ENCODE data around the gene TCERG1. TPM values are rescaled to one million over a fixed set of nuclear protein-coding genes. Genes with fewer than 3 reads are reported as not detected.
"Not testable (repeated sequence)": the region's sequence is repeated elsewhere in the genome, so short reads cannot be mapped to it uniquely, and the experiment has no call there.

The TCERG1 gene
- total RNA-seq, 1 experiment from 2014 or later, result 94.8 TPM

- DNase-seq (ENCODE audit: extremely low read depth, low read depth), result no peak
Observed at GRCh38 chr5:146516151-146516475, 69.0 kb downstream of the TCERG1 start, which contains the start of gene GPR151. TSS of gene GPR151 (minus strand) at chr5:146516190. CDS start at chr5:146516113, 77 bp downstream.

GRCh38 chr5:146519554-146519953 is 72.4 kb downstream of the TCERG1 start:
- no peak for DNase-seq (ENCODE audit: extremely low read depth, low read depth)

- DNase-seq (ENCODE audit: extremely low read depth, low read depth), result no peak
Observed at GRCh38 chr5:146520731-146521130, 73.6 kb downstream of the TCERG1 start.

GRCh38 chr5:146521403-146522106 is 74.4 kb downstream of the TCERG1 start:
- no peak for DNase-seq (ENCODE audit: extremely low read depth, low read depth)

GRCh38 chr5:146523698-146524097 is 76.6 kb downstream of the TCERG1 start:
- DNase-seq (ENCODE audit: extremely low read depth, low read depth), result no peak

- DNase-seq (ENCODE audit: extremely low read depth, low read depth), result no peak
Observed at GRCh38 chr5:146527785-146528184, 80.7 kb downstream of the TCERG1 start.

GRCh38 chr5:146528236-146528635 is 81.1 kb downstream of the TCERG1 start:
- no peak for DNase-seq (ENCODE audit: extremely low read depth, low read depth)

GRCh38 chr5:146529984-146530383 is 82.9 kb downstream of the TCERG1 start:
- no peak for DNase-seq (ENCODE audit: extremely low read depth, low read depth)

GRCh38 chr5:146533260-146533857 is 86.2 kb downstream of the TCERG1 start:
- DNase-seq (ENCODE audit: extremely low read depth, low read depth), result peak; percentile 80

- no peak for DNase-seq (ENCODE audit: extremely low read depth, low read depth)
Observed at GRCh38 chr5:146533882-146534281, 86.7 kb downstream of the TCERG1 start.

- no peak for DNase-seq (ENCODE audit: extremely low read depth, low read depth)
Observed at GRCh38 chr5:146538432-146538831, 91.3 kb downstream of the TCERG1 start.

- peak; percentile 37 for DNase-seq (ENCODE audit: extremely low read depth, low read depth)
Observed at GRCh38 chr5:146539973-146540372, 92.8 kb downstream of the TCERG1 start.

- no peak for DNase-seq (ENCODE audit: extremely low read depth, low read depth)
Observed at GRCh38 chr5:146540414-146540813, 93.3 kb downstream of the TCERG1 start.

GRCh38 chr5:146541958-146542849 is 95.1 kb downstream of the TCERG1 start:
- DNase-seq (ENCODE audit: extremely low read depth, low read depth), result peak; percentile 68

- DNase-seq (ENCODE audit: extremely low read depth, low read depth), result no peak
Observed at GRCh38 chr5:146544232-146544631, 97.1 kb downstream of the TCERG1 start.

- no peak for DNase-seq (ENCODE audit: extremely low read depth, low read depth)
Observed at GRCh38 chr5:146548781-146549449, 101.8 kb downstream of the TCERG1 start.

- no peak for DNase-seq (ENCODE audit: extremely low read depth, low read depth)
Observed at GRCh38 chr5:146549615-146550014, 102.5 kb downstream of the TCERG1 start.

GRCh38 chr5:146553446-146553845 is 106.3 kb downstream of the TCERG1 start:
- no peak for DNase-seq (ENCODE audit: extremely low read depth, low read depth)

GRCh38 chr5:146556884-146557283 is 109.8 kb downstream of the TCERG1 start:
- not testable (repeated sequence) for DNase-seq (ENCODE audit: extremely low read depth, low read depth)

GRCh38 chr5:146560205-146560812 is 113.2 kb downstream of the TCERG1 start:
- no peak for DNase-seq (ENCODE audit: extremely low read depth, low read depth)

Data from NCI-H460 (cell line).